AG09309 (cell line): Measurements from ENCODE around the gene ISL2.

Experiments
- DNase-seq: peaks from one replicate; pipeline ENCODE4 v3.0.0-alpha.2; 2010; ENCODE audit warnings: low read depth
- H3K4me3 ChIP-seq: 2 replicates; pipeline ENCODE4 v1.5.1; 2011; ENCODE audit warnings: mild to moderate bottlenecking, low read depth, low read length, moderate library complexity; ENCODE audit not compliant: control insufficient read depth
- TF ChIP-seq, protein P1 (sequence below): IDR thresholded peaks from 2 replicates; pipeline ENCODE4 v1.5.1; 2011; ENCODE audit warnings: mild to moderate bottlenecking, low read depth, low read length, inconsistent platforms; ENCODE audit not compliant: insufficient read depth, control insufficient read depth; ENCODE audit errors: missing control alignments

ISL2 gene

DNA sequence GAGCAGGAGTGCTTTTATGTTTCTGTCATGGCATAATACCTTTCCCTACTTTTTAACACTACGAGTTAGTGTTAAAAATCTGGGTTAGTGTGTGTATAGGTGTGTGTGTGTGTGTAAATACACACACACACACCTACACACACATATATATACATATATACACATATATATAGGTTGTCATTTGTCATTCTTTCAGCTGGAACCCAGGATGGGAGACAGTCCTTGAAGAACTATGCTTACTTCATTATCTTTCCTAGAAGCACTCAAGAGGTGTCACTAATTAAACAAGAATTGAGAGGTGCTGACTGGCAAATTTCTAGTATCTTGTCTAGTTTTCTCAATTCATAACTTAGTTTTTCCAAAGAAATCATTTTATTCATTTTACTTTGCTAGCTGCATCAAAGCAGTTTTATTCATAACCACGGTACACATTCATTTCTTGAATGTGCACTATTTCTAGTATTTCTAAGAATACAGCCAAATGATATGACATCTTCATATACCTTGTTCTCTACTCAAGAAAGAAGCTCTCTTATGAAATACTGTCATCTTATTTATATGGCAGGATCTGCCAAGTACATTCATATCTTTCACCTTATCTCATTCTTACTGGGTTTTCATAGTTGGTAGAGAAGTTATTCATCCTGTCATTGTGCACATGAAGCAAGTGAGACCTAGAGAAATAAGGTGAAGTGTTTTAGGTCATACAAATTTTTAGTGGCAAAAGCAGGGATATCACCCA, 46.6 kb downstream of the ISL2 start:
- TF ChIP-seq, protein P1, sequence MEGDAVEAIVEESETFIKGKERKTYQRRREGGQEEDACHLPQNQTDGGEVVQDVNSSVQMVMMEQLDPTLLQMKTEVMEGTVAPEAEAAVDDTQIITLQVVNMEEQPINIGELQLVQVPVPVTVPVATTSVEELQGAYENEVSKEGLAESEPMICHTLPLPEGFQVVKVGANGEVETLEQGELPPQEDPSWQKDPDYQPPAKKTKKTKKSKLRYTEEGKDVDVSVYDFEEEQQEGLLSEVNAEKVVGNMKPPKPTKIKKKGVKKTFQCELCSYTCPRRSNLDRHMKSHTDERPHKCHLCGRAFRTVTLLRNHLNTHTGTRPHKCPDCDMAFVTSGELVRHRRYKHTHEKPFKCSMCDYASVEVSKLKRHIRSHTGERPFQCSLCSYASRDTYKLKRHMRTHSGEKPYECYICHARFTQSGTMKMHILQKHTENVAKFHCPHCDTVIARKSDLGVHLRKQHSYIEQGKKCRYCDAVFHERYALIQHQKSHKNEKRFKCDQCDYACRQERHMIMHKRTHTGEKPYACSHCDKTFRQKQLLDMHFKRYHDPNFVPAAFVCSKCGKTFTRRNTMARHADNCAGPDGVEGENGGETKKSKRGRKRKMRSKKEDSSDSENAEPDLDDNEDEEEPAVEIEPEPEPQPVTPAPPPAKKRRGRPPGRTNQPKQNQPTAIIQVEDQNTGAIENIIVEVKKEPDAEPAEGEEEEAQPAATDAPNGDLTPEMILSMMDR: no peak
- H3K4me3 ChIP-seq: no peak overlapping the region
- DNase-seq: no peak

DNA sequence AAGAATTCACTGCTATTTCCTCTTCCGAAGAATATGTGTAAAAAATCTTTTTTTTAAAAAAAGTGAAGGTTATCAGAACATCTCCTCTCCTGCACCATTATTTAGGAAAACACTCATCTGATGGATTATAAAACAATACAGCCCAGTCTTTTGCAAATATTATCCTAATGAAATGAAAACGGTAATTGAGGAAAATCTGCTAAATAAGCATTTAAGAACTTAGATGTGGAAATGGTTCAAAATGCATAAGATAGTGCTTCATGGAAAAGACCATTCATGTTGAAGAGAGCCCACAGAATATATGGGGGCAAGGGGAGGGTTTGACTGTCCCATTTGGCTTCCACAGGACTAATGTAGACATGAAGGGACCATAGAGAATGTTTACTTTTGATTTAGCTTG, 47.8 kb downstream of the ISL2 start:
- DNase-seq: no peak
- TF ChIP-seq, protein P1: no peak
- no peak overlapping the region for H3K4me3 ChIP-seq

- no peak for DNase-seq
- TF ChIP-seq, protein P1: no peak
- H3K4me3 ChIP-seq: no peak overlapping the region
Observed at GRCh38 chr15:76386178-76386577, 49.6 kb downstream of the ISL2 start.

DNA sequence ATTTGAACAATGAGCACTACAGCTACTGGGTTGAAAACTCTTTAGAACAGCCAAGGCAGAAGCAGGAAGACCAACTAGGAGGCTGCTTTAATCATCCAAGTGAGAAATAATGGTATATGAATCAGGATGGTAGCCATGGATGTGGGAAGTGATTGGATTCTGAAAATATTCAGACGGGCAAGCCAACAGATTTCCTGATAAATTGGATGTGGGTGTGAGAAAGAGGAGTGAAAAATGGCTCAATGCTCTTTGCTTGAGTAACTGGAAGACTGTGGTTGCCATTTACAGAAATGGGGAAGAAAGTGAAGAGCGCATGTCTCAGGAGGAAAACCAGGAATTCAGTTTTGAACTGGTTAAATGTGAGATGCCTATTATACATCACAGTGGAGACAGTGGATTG, 50.4 kb downstream of the ISL2 start:
- H3K4me3 ChIP-seq: no peak overlapping the region
- DNase-seq: no peak
- TF ChIP-seq, protein P1: no peak

DNA sequence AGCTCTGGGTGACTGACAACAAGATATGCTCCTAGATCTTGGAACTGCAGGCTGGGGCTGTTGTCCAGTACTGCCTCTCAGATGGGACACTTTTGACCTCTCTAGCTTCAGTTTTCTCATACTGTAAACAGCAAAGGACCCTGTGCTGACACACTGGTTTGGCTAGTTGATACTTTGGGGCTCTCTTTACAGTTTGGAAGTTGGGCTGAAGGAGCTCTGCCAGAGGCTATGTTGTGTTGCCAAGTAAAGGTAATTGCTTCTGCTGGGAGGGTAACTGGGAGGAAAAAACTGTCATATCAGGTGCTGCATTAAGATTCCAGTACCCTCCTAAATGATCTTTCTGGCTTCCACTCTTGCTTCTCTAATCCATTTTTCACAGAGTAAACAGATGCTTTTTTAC, 54.0 kb downstream of the ISL2 start:
- no peak for DNase-seq
- H3K4me3 ChIP-seq: no peak overlapping the region
- TF ChIP-seq, protein P1: no peak

DNA sequence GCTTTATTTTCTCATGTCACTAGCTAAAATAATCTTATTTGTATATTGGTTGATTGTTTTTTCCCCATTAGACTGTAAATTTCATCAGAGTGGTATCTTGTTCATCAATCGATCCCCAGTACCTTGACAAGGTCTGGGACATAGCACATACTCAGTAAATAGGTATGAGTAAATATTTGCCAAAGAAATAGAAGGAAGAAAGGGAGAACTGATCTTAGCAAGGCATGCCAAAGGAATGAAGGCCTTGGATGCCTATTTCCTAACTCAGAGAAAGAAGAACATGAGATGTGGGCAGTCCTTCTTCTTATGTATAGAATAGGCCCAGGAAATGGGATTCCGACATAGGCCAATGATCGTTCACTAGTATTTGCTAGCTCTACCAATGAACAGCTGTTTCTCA, 54.7 kb downstream of the ISL2 start:
- TF ChIP-seq, protein P1: no peak
- no peak for DNase-seq
- H3K4me3 ChIP-seq: no peak overlapping the region

DNA sequence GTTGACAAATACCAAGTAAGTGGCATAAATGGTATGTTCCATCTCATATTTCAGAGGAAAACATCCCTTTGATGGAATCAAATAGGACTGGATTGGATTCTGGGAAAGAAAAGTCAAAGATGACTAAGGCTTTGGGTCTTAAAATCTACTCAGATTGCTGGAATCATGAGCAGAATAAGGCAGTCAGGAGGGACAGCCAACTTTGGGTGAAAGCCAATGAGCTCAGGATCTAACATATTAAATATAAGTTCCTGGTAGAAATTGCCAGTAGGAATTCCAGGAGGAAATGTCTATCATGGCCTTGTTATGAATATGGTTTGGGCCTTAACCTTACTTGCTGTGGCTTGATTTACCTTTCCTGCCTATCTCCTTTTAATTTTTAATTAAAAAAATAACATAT, 55.3 kb downstream of the ISL2 start:
- H3K4me3 ChIP-seq: no peak overlapping the region
- no peak for DNase-seq
- TF ChIP-seq, protein P1: no peak
